ENCODE data around the gene RNLS.

The RNLS gene

GRCh38 chr10:88477343-88478085 lies 105.6 kb downstream of the RNLS start:
- DNase-seq (ENCODE audit: low read depth in 2 of 2): no peak

GRCh38 chr10:88474884-88475844 lies 108.0 kb downstream of the RNLS start:
- DNase-seq (ENCODE audit: low read depth in 2 of 2): no peak

- no peak for DNase-seq (ENCODE audit: low read depth in 2 of 2)
Measured at GRCh38 chr10:88473989-88474883, 108.9 kb downstream of the RNLS start.

GRCh38 chr10:88472540-88472939 lies 110.6 kb downstream of the RNLS start:
- no peak for DNase-seq (ENCODE audit: low read depth in 2 of 2)

- DNase-seq (ENCODE audit: low read depth in 2 of 2): no peak
Measured at GRCh38 chr10:88471899-88472298, 111.2 kb downstream of the RNLS start.

- DNase-seq (ENCODE audit: low read depth in 2 of 2): no peak
Measured at GRCh38 chr10:88467835-88468485, 115.2 kb downstream of the RNLS start.

GRCh38 chr10:88466786-88467185 lies 116.3 kb downstream of the RNLS start:
- no peak for DNase-seq (ENCODE audit: low read depth in 2 of 2)

- DNase-seq (ENCODE audit: low read depth in 2 of 2): no peak
Measured at GRCh38 chr10:88465765-88466164, 117.4 kb downstream of the RNLS start.

GRCh38 chr10:88463811-88464210 lies 119.3 kb downstream of the RNLS start:
- DNase-seq (ENCODE audit: low read depth in 2 of 2): no peak

- no peak for DNase-seq (ENCODE audit: low read depth in 2 of 2)
Measured at GRCh38 chr10:88461426-88461825, 121.7 kb downstream of the RNLS start.

GRCh38 chr10:88459530-88459929 lies 123.6 kb downstream of the RNLS start:
- DNase-seq (ENCODE audit: low read depth in 2 of 2): no peak

GRCh38 chr10:88458209-88458608 lies 124.9 kb downstream of the RNLS start:
- DNase-seq (ENCODE audit: low read depth in 2 of 2): no peak

GRCh38 chr10:88457660-88458059 lies 125.5 kb downstream of the RNLS start:
- no peak for DNase-seq (ENCODE audit: low read depth in 2 of 2)

GRCh38 chr10:88456730-88457129 lies 126.4 kb downstream of the RNLS start:
- no peak for DNase-seq (ENCODE audit: low read depth in 2 of 2)

GRCh38 chr10:88455831-88456230 lies 127.3 kb downstream of the RNLS start:
- no peak for DNase-seq (ENCODE audit: low read depth in 2 of 2)

GRCh38 chr10:88450201-88450600 lies 132.9 kb downstream of the RNLS start:
- no peak for DNase-seq (ENCODE audit: low read depth in 2 of 2)

GRCh38 chr10:88442716-88443115 lies 140.4 kb downstream of the RNLS start:
- DNase-seq (ENCODE audit: low read depth in 2 of 2): no peak

GRCh38 chr10:88440541-88440940 lies 142.6 kb downstream of the RNLS start:
- no peak for DNase-seq (ENCODE audit: low read depth in 2 of 2)

- DNase-seq (ENCODE audit: low read depth in 2 of 2): no peak
Measured at GRCh38 chr10:88439932-88440331, 143.2 kb downstream of the RNLS start.

GRCh38 chr10:88437411-88437810 lies 145.7 kb downstream of the RNLS start:
- DNase-seq (ENCODE audit: low read depth in 2 of 2): no peak

GRCh38 chr10:88433565-88434186 lies 149.4 kb downstream of the RNLS start:
- DNase-seq (ENCODE audit: low read depth in 2 of 2): no peak
